Measurements from ENCODE around the gene SBF2.

Gene SBF2

GRCh38 chr11:9850224-9850895 is 443.7 kb downstream of the SBF2 start:
- no peak for DNase-seq (ENCODE audit: low read depth)
- no peak overlapping the region for H3K4me3 ChIP-seq (ENCODE audit: control insufficient read depth, low read depth, low read length)
- no peak for TF ChIP-seq CTCF (IDR thresholded peaks at IDR 0.05; ENCODE audit: control insufficient read depth, insufficient read depth, low read depth, low read length, missing control alignments)

- H3K4me3 ChIP-seq (ENCODE audit: control insufficient read depth, low read depth, low read length) = no peak overlapping the region
- DNase-seq (ENCODE audit: low read depth) = no peak
- no peak for TF ChIP-seq CTCF (IDR thresholded peaks at IDR 0.05; ENCODE audit: control insufficient read depth, insufficient read depth, low read depth, low read length, missing control alignments)
Observed at GRCh38 chr11:9849389-9849788, 444.6 kb downstream of the SBF2 start.

GRCh38 chr11:9847636-9848035 is 446.4 kb downstream of the SBF2 start:
- H3K4me3 ChIP-seq (ENCODE audit: control insufficient read depth, low read depth, low read length) = no peak overlapping the region
- no peak for DNase-seq (ENCODE audit: low read depth)
- TF ChIP-seq CTCF (IDR thresholded peaks at IDR 0.05; ENCODE audit: control insufficient read depth, insufficient read depth, low read depth, low read length, missing control alignments) = no peak

GRCh38 chr11:9842923-9843322 is 451.1 kb downstream of the SBF2 start:
- no peak for DNase-seq (ENCODE audit: low read depth)
- H3K4me3 ChIP-seq (ENCODE audit: control insufficient read depth, low read depth, low read length) = no peak overlapping the region
- TF ChIP-seq CTCF (IDR thresholded peaks at IDR 0.05; ENCODE audit: control insufficient read depth, insufficient read depth, low read depth, low read length, missing control alignments) = no peak

GRCh38 chr11:9840460-9841004 is 453.5 kb downstream of the SBF2 start:
- H3K4me3 ChIP-seq (ENCODE audit: control insufficient read depth, low read depth, low read length) = no peak overlapping the region
- no peak for DNase-seq (ENCODE audit: low read depth)
- TF ChIP-seq CTCF (IDR thresholded peaks at IDR 0.05; ENCODE audit: control insufficient read depth, insufficient read depth, low read depth, low read length, missing control alignments) = no peak

GRCh38 chr11:9839550-9839949 is 454.5 kb downstream of the SBF2 start:
- DNase-seq (ENCODE audit: low read depth) = no peak
- H3K4me3 ChIP-seq (ENCODE audit: control insufficient read depth, low read depth, low read length) = no peak overlapping the region
- no peak for TF ChIP-seq CTCF (IDR thresholded peaks at IDR 0.05; ENCODE audit: control insufficient read depth, insufficient read depth, low read depth, low read length, missing control alignments)

Data from AG09309 (cell line).